DOHH2 (cell line): ENCODE measurements around the gene DRAXIN.

Source experiments
- CTCF ChIP-seq: fragments of 200-600 bp; sonication (generic); IDR thresholded peaks from one replicate; pipeline ENCODE4 v1.5.1; 2014; ENCODE audit warnings: antibody characterized with exemption, mild to moderate bottlenecking, low read depth, low read length; ENCODE audit not compliant: poor library complexity, severe bottlenecking
- EZH2phosphoT487 ChIP-seq: fragments of 200-600 bp; sonication (generic); IDR thresholded peaks from 2 replicates; pipeline ENCODE4 v1.6.1; 2017; ENCODE audit warnings: borderline replicate concordance, mild to moderate bottlenecking, antibody characterized with exemption, low read length, moderate library complexity, mixed read lengths

- no peak for TF ChIP-seq CTCF
- no peak for TF ChIP-seq EZH2phosphoT487
Observed at GRCh38 chr1:11684070-11684469, 7.4 kb upstream of the DRAXIN start.
